Measurements from ENCODE around the gene ILKAP. TPM values are rescaled to one million over a fixed set of nuclear protein-coding genes. Genes with fewer than 3 reads are reported as not detected.

ILKAP gene
- total and polyA plus RNA-seq, 2 donors (not counting 1 experiment from before 2014, with no cell fraction given), result 27.9 to 31.3 TPM

GRCh38 chr2:238142382-238143205, 60.9 kb downstream of the ILKAP start:
- no peak for TF ChIP-seq EZH2 (IDR thresholded peaks at IDR 0.05; ENCODE audit: low read length, missing control alignments)
- no peak for TF ChIP-seq CTCF (conservative IDR thresholded peaks at IDR 0.05 in 1 of 2, IDR thresholded peaks at IDR 0.05 in 1 of 2; ENCODE audit: low read depth in 1 of 2, low read length in 2 of 2)
- H3K27ac ChIP-seq (ENCODE audit: insufficient read depth, low read length), result no peak overlapping the region
- no peaks in the 10 kb centered on the region for H3K36me3 ChIP-seq (ENCODE audit: control insufficient read depth, insufficient read depth, low read length)

GRCh38 chr2:238141541-238142318, 61.8 kb downstream of the ILKAP start:
- H3K27me3 ChIP-seq (ENCODE audit: control insufficient read depth, insufficient read depth, low read length), result no peaks in the 10 kb centered on the region
- H2AFZ ChIP-seq (ENCODE audit: low read length), result no peak overlapping the region
- peak overlapping the region; percentile 17 for H3K4me2 ChIP-seq (ENCODE audit: extremely low read depth, insufficient read depth, low read length)
- H3K9ac ChIP-seq (ENCODE audit: insufficient read depth, low read length), result no peak overlapping the region
- H3K27ac ChIP-seq (ENCODE audit: insufficient read depth, low read length), result no peak overlapping the region
- no peaks in the 10 kb centered on the region for H4K20me1 ChIP-seq (ENCODE audit: control insufficient read depth, extremely low read depth, insufficient read depth, low read length)
- DNase-seq (ENCODE audit: low read depth in 2 of 2), result no peak
- no peaks in the 10 kb centered on the region for H3K79me2 ChIP-seq (ENCODE audit: control insufficient read depth, insufficient read depth, low read length)
- H3K4me3 ChIP-seq (replicated peaks in 1 of 4; ENCODE audit: control extremely low read depth in 1 of 4, insufficient read depth in 1 of 4, low read depth in 3 of 4, low read length in 4 of 4), result no peak overlapping the region
- H3K36me3 ChIP-seq (ENCODE audit: control insufficient read depth, insufficient read depth, low read length), result no peaks in the 10 kb centered on the region
- TF ChIP-seq EZH2 (IDR thresholded peaks at IDR 0.05; ENCODE audit: low read length, missing control alignments) (no peak), CTCF (conservative IDR thresholded peaks at IDR 0.05 in 1 of 2, IDR thresholded peaks at IDR 0.05 in 1 of 2; ENCODE audit: low read depth in 1 of 2, low read length in 2 of 2) (no peak)
- H3K9me3 ChIP-seq (ENCODE audit: control insufficient read depth, insufficient read depth, low read depth, low read length), result no peaks in the 10 kb centered on the region
- peaks cover 20% of the 10 kb centered on the region for H3K4me1 ChIP-seq (ENCODE audit: control insufficient read depth, extremely low read depth, insufficient read depth, low read length)

More at GRCh38 chr2:238142382-238143205, 60.9 kb downstream of the ILKAP start:
- Histone ChIP-seq H3K4me3 (replicated peaks in 1 of 4; ENCODE audit: control extremely low read depth in 1 of 4, insufficient read depth in 1 of 4, low read depth in 3 of 4, low read length in 4 of 4) (no peak overlapping the region), H3K27me3 (ENCODE audit: control insufficient read depth, insufficient read depth, low read length) (no peaks in the 10 kb centered on the region), H3K9me3 (ENCODE audit: control insufficient read depth, insufficient read depth, low read depth, low read length) (no peaks in the 10 kb centered on the region), H3K4me1 (ENCODE audit: control insufficient read depth, extremely low read depth, insufficient read depth, low read length) (peaks cover 18% of the 10 kb centered on the region), H4K20me1 (ENCODE audit: control insufficient read depth, extremely low read depth, insufficient read depth, low read length) (no peaks in the 10 kb centered on the region), H3K4me2 (ENCODE audit: extremely low read depth, insufficient read depth, low read length) (no peak overlapping the region), H3K79me2 (ENCODE audit: control insufficient read depth, insufficient read depth, low read length) (no peaks in the 10 kb centered on the region), H2AFZ (ENCODE audit: low read length) (no peak overlapping the region), H3K9ac (ENCODE audit: insufficient read depth, low read length) (no peak overlapping the region)
- DNase-seq (ENCODE audit: low read depth in 2 of 2), result no peak

Data from fibroblast of lung (primary cell).